GM12878 (cell line): ENCODE results near the gene FPGS.

Experiments
- CREB1 ChIP-seq: IDR thresholded peaks from 2 replicates; pipeline ENCODE4 v1.6.1; 2012; ENCODE audit warnings: low read depth, mild to moderate bottlenecking, inconsistent platforms
- CTCF ChIP-seq, 3 experiments: IDR thresholded peaks in 2 of 3; conservative IDR thresholded peaks in 1 of 3; 2 replicates each; pipeline ENCODE4 v1.5.1; 2011; ENCODE audit warnings: low read depth in 3 of 3, low read length in 3 of 3, mild to moderate bottlenecking in 3 of 3, control low read depth in 2 of 3, moderate library complexity in 2 of 3, inconsistent platforms in 1 of 3, mixed read lengths in 1 of 3; ENCODE audit not compliant: control insufficient read depth in 2 of 3, insufficient read depth in 1 of 3; ENCODE audit errors: extremely low read depth in 1 of 3
- E2F4 ChIP-seq: IDR thresholded peaks from 2 replicates; pipeline ENCODE4 v1.6.1; 2012; ENCODE audit warnings: low read depth, low read length, improper control_type of control experiment
- FOXM1 ChIP-seq: IDR thresholded peaks from 2 replicates; pipeline ENCODE4 v1.6.1; 2012; ENCODE audit warnings: low read depth, mild to moderate bottlenecking, inconsistent platforms, low read length, moderate library complexity
- JUNB ChIP-seq: IDR thresholded peaks from 2 replicates; pipeline ENCODE4 v1.6.1; 2016; ENCODE audit warnings: antibody characterized with exemption, mild to moderate bottlenecking
- JUND ChIP-seq: IDR thresholded peaks from 2 replicates; pipeline ENCODE4 v1.6.1; 2012; ENCODE audit warnings: low read depth, mild to moderate bottlenecking, low read length, improper control_type of control experiment, moderate library complexity
- NRF1 ChIP-seq: conservative IDR thresholded peaks from 2 replicates; pipeline ENCODE4 v1.6.1; 2011; ENCODE audit warnings: mild to moderate bottlenecking, low read depth, low read length, improper control_type of control experiment
- POLR2A ChIP-seq: IDR thresholded peaks from 2 replicates; pipeline ENCODE4 v1.6.1; 2011; ENCODE audit warnings: low read depth, mild to moderate bottlenecking, low read length
- RCOR1 ChIP-seq: conservative IDR thresholded peaks from 2 replicates; pipeline ENCODE4 v1.6.1; 2012; ENCODE audit warnings: low read depth, low read length, improper control_type of control experiment
- ZBED1 ChIP-seq: IDR thresholded peaks from 2 replicates; pipeline ENCODE4 v1.6.1; 2016; ENCODE audit warnings: borderline replicate concordance
- ZBTB33 ChIP-seq: fragments of 450-650 bp; IDR thresholded peaks from 2 replicates; pipeline ENCODE4 v1.6.1; 2017; ENCODE audit warnings: mild to moderate bottlenecking
- ZNF274 ChIP-seq: IDR thresholded peaks from one replicate; pipeline ENCODE4 v1.8.0; 2011; ENCODE audit not compliant: insufficient read length, insufficient read depth

- TF ChIP-seq CTCF (IDR thresholded peaks at IDR 0.05 in 2 of 3, conservative IDR thresholded peaks at IDR 0.05 in 1 of 3; ENCODE audit: control insufficient read depth in 2 of 3, extremely low read depth in 1 of 3, insufficient read depth in 1 of 3, low read depth in 3 of 3, low read length in 3 of 3), result no peak
- no peak for TF ChIP-seq E2F4
- TF ChIP-seq ZBTB33, result no peak
- TF ChIP-seq ZBED1, result no peak
- TF ChIP-seq POLR2A, result no peak
- TF ChIP-seq JUNB, result no peak
- no peak for TF ChIP-seq NRF1
- no peak for TF ChIP-seq ZNF274
- no peak for TF ChIP-seq FOXM1
- no peak for TF ChIP-seq RCOR1
- TF ChIP-seq JUND, result no peak
- no peak for TF ChIP-seq CREB1
Measured at GRCh38 chr9:127841087-127841835, 38.6 kb downstream of the FPGS start.
